Measurements from ENCODE around the gene TMEM158. TPM values are rescaled to one million over a fixed set of nuclear protein-coding genes. Genes with fewer than 3 reads are reported as not detected.

TMEM158 gene
- 21.3 TPM for total RNA-seq

DNA sequence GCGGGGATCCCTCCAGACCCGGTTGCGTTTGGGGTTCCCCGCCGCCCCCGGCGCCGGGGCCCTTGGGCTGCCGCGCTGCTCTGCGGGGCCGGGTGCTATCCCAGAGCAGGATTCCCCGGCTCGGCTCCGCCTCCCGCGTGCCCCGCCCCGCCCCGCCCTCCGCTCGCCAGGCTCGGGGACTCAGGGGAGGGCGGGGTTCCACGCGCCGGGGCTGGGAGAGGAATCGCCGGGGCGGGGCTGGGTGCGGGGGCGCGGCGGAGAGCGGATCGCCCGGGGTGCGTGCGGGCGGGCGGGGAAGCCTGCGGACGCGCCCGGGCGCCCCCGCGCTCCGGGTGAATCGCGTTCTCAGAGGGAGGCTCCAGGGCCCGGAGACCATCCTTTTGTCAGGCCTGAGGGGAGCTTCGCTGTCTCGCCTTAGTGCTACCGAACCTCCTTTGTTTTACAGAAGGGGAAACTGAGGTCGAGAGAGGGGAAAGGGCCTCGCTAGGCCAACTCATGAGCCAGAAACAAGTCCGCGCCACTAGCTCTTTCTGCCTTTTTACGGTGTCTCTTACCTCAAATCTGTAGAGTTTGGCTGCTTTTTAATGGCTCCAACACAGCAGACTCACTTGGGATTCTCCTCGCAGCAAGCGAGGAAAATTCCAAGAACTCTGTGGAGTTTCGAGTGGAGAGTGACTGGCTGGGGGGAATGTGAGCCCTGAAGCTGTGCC is at the start of gene TMEM158:
TSS of gene TMEM158 (minus strand) at position 82 of the 710 bp plus-strand sequence. CDS start 260 bp downstream, outside the sequence.

Small RNA genes within 50 kb of the gene (small RNA-seq; reads per million reads assigned to genes)
- gene RF00012 (ENCODE audit: low replicate concordance), result not detected

Other genes with a start within 250 kb of the TMEM158 start
- gene CLEC3B, start 200.0 kb downstream of the TMEM158 start, total RNA-seq, result 14.7 TPM
- 1.6 TPM for gene CDCP1, start 79.9 kb downstream of the TMEM158 start, total RNA-seq
- 32.6 TPM for gene LARS2, start 162.3 kb upstream of the TMEM158 start, total RNA-seq

Data from parietal lobe (tissue), 2 donors.